AG09319 (cell line): Measurements from ENCODE around the gene PRKD1.

ENCODE experiments used
- DNase-seq: peaks from one replicate; pipeline ENCODE4 v3.0.0-alpha.2; 2010; ENCODE audit warnings: low read depth; ENCODE audit errors: extremely low read depth
- TF ChIP-seq, protein P1 (sequence below): IDR thresholded peaks from 2 replicates; pipeline ENCODE4 v1.5.1; 2011; ENCODE audit warnings: low read depth, mild to moderate bottlenecking, inconsistent platforms, low read length, moderate library complexity

Gene PRKD1

GRCh38 chr14:29674566-29675285 lies 252.9 kb downstream of the PRKD1 start:
- TF ChIP-seq, protein P1, sequence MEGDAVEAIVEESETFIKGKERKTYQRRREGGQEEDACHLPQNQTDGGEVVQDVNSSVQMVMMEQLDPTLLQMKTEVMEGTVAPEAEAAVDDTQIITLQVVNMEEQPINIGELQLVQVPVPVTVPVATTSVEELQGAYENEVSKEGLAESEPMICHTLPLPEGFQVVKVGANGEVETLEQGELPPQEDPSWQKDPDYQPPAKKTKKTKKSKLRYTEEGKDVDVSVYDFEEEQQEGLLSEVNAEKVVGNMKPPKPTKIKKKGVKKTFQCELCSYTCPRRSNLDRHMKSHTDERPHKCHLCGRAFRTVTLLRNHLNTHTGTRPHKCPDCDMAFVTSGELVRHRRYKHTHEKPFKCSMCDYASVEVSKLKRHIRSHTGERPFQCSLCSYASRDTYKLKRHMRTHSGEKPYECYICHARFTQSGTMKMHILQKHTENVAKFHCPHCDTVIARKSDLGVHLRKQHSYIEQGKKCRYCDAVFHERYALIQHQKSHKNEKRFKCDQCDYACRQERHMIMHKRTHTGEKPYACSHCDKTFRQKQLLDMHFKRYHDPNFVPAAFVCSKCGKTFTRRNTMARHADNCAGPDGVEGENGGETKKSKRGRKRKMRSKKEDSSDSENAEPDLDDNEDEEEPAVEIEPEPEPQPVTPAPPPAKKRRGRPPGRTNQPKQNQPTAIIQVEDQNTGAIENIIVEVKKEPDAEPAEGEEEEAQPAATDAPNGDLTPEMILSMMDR: no peak
- DNase-seq: no peak

DNA sequence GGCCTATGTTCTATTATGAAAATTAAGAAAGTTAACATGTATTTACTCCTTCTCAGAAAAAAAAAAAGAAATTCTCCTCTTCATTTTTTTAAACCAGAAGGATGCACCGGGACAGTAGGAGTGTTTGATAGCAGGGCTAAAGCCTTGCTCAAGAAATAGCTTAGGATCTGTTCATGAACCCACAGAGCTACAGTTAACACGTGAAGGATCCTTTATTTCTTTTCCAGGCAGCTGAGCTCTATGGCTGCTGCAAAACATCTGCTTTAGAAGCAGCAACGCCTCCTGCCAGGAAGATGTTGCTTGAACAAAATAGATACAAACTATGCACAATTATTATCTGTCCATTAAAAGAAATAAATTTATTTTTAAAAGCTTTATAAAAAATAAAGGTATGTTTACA lies 254.8 kb downstream of the PRKD1 start:
- TF ChIP-seq, protein P1: no peak
- no peak for DNase-seq

DNA sequence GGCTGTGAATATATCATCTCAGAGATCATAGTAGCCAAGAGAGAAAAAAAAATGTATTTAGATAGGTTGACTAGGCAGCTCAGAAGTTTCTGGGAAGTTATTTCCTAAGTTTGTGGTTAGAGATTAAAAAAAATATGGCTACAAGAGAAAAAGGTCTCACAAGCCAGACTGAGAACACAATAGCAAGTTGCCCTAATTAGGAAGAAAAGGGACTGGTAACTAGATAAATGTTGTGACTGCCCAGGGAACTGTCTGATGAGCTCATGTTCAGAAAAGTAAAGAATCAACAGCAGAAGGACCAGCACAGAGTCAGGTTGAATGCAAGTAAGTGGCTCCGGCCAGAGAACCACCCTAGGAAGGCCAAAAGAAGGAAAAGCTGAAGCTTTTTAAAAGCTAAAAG lies 256.6 kb downstream of the PRKD1 start:
- TF ChIP-seq, protein P1: no peak
- peak; percentile 7 for DNase-seq

DNA sequence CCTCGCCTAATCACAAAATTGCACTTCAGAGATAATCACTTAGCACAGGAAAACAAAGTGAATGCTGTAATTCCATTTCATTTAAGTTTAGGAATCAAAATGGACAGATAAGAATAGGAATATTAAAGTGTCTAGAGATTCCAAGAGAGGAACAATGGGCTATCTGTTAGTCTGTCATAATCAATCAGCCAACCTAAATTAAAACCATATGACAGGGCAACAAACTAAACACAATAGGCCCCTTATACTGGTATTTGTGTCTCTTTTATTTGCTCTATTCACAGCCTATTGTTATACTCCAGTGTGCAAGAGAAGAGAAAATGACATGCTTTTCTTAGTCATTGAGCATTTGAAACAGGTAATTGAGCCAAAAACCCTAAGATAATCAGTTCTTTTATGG lies 259.4 kb downstream of the PRKD1 start:
- no peak for DNase-seq
- TF ChIP-seq, protein P1: no peak

DNA sequence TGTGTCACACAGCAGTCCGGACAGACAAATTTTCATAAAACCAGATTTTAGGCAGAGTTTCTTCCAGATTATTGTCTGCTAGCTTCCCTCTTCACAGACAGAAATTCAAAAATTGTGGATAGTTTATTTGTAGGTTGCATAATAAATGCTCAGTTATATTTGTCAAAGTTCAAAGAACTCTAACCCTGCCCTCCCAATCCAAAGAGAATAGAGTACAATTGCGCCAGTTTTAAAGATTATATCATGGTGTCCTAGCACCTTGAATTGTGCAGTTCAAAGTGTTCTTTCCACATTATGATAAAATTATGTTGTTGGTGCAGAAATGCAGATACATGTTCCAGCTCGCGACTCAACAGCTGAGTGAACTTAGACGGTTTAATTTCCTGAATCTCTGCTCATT lies 263.1 kb downstream of the PRKD1 start:
- TF ChIP-seq, protein P1: no peak
- DNase-seq: no peak

GRCh38 chr14:29663281-29663801 lies 264.3 kb downstream of the PRKD1 start:
- TF ChIP-seq, protein P1: no peak
- no peak for DNase-seq

- DNase-seq: no peak
- TF ChIP-seq, protein P1: no peak
These were observed 272.6 kb downstream of the PRKD1 start for GRCh38 chr14:29654901-29655550.
